Liver (tissue), 9 donors: ENCODE results near the gene ACSL1. TPM values are rescaled to one million over a fixed set of nuclear protein-coding genes. Genes with fewer than 3 reads are reported as not detected.

ENCODE experiments used
- DNase-seq: peaks from one replicate; pipeline ENCODE4 v3.0.0-alpha.2; 2017; ENCODE audit warnings: low spot score
- H3K27ac ChIP-seq, 2 donors: one replicate each; pipeline ENCODE4 v1.7.0; 2013; ENCODE audit warnings: inconsistent platforms in 2 of 2, low read length in 2 of 2, control low read depth in 1 of 2, low read depth in 1 of 2, mild to moderate bottlenecking in 1 of 2
- H3K27me3 ChIP-seq, 4 donors: one replicate each; pipeline versions ENCODE4 v1.6.1 to v1.7.0; 2013; ENCODE audit warnings: low read length in 3 of 4, inconsistent platforms in 1 of 4, mild to moderate bottlenecking in 1 of 4, moderate library complexity in 1 of 4; ENCODE audit not compliant: control insufficient read depth in 4 of 4, insufficient read depth in 4 of 4
- H3K36me3 ChIP-seq, 4 donors: one replicate each; pipeline versions ENCODE4 v1.6.1 to v1.7.0; 2013; ENCODE audit warnings: low read length in 3 of 4, mild to moderate bottlenecking in 3 of 4, low read depth in 1 of 4, moderate library complexity in 1 of 4; ENCODE audit not compliant: control insufficient read depth in 4 of 4, insufficient read depth in 3 of 4
- H3K4me1 ChIP-seq, 4 donors: one replicate each; pipeline versions ENCODE4 v1.6.1 to v1.7.0; 2013; ENCODE audit warnings: low read length in 3 of 4, mild to moderate bottlenecking in 3 of 4, moderate library complexity in 1 of 4; ENCODE audit not compliant: control insufficient read depth in 4 of 4, insufficient read depth in 4 of 4
- H3K4me3 ChIP-seq, 3 donors: one replicate each; pipeline versions ENCODE4 v1.6.1 to v1.7.0; 2013; ENCODE audit warnings: low read length in 3 of 3, control low read depth in 1 of 3, low read depth in 1 of 3, mild to moderate bottlenecking in 1 of 3
- H3K9ac ChIP-seq, 2 donors: one replicate each; pipeline ENCODE4 v1.7.0; 2013; ENCODE audit warnings: low read length in 2 of 2, mild to moderate bottlenecking in 2 of 2, moderate library complexity in 2 of 2, control low read depth in 1 of 2, low read depth in 1 of 2
- H3K9me3 ChIP-seq, 4 donors: one replicate each; pipeline versions ENCODE4 v1.6.1 to v1.7.0; 2013; ENCODE audit warnings: low read length in 3 of 4; ENCODE audit not compliant: control insufficient read depth in 4 of 4
- EGR1 ChIP-seq, 2 donors: IDR thresholded peaks; 2 replicates each; pipeline ENCODE4 v1.6.1; 2016 to 2018; ENCODE audit warnings: antibody characterized with exemption in 2 of 2, low read depth in 2 of 2
- FOXA1 ChIP-seq: IDR thresholded peaks from 2 replicates; pipeline ENCODE4 v1.6.1; 2016; ENCODE audit warnings: antibody characterized with exemption
- GABPA ChIP-seq, 2 donors: IDR thresholded peaks in 1 of 2; conservative IDR thresholded peaks in 1 of 2; 2 replicates each; pipeline ENCODE4 v1.6.1; 2016; ENCODE audit warnings: antibody characterized with exemption in 2 of 2, mild to moderate bottlenecking in 1 of 2, moderate library complexity in 1 of 2
- HNF4A ChIP-seq, 2 donors: conservative IDR thresholded peaks; 2 replicates each; pipeline ENCODE4 v1.6.1; 2016; ENCODE audit warnings: antibody characterized with exemption in 2 of 2, mild to moderate bottlenecking in 2 of 2
- HNF4G ChIP-seq: IDR thresholded peaks from 2 replicates; pipeline ENCODE4 v1.6.1; 2016; ENCODE audit warnings: antibody characterized with exemption
- JUND ChIP-seq, 2 donors: IDR thresholded peaks; 2 replicates each; pipeline ENCODE4 v1.6.1; 2016; ENCODE audit warnings: antibody characterized with exemption in 2 of 2
- MAX ChIP-seq: IDR thresholded peaks from 2 replicates; pipeline ENCODE4 v1.6.1; 2016; ENCODE audit warnings: antibody characterized with exemption
- NR2F2 ChIP-seq: IDR thresholded peaks from 2 replicates; pipeline ENCODE4 v1.6.1; 2016; ENCODE audit warnings: antibody characterized with exemption
- RAD21 ChIP-seq, 2 donors: IDR thresholded peaks; 2 replicates each; pipeline ENCODE4 v1.6.1; 2016; ENCODE audit warnings: antibody characterized with exemption in 2 of 2, mild to moderate bottlenecking in 2 of 2
- RXRA ChIP-seq, 2 donors: IDR thresholded peaks; 2 replicates each; pipeline ENCODE4 v1.6.1; 2017 to 2018; ENCODE audit warnings: antibody characterized with exemption in 2 of 2, mild to moderate bottlenecking in 1 of 2
- SP1 ChIP-seq: IDR thresholded peaks from 2 replicates; pipeline ENCODE4 v1.6.1; 2018; ENCODE audit warnings: antibody characterized with exemption, mild to moderate bottlenecking
- YY1 ChIP-seq: IDR thresholded peaks from 2 replicates; pipeline ENCODE4 v1.6.1; 2016; ENCODE audit warnings: antibody characterized with exemption, mild to moderate bottlenecking
- ZBTB33 ChIP-seq: IDR thresholded peaks from 2 replicates; pipeline ENCODE4 v1.6.1; 2016; ENCODE audit warnings: antibody characterized with exemption
- WGBS: extraction: QIAGEN DNeasy Blood & Tissue Kit; methylation state at CpG from one replicate; pipeline ENCODE4 v1.1.7; 2013; 5-methylcytosine and 5-hydroxymethylcytosine counted together
- polyA plus RNA-seq, 2 donors: library from polyadenylated mRNA; stranded (reverse) in 1 of 2; unstranded in 1 of 2; fragments of 200-250 nt in 1 of 2; fragments of >200 nt in 1 of 2; fragmentation: Nextera tagmentation in 1 of 2; extraction: Ambion mirVana in 1 of 2; gene quantifications; one replicate each; pipeline versions ENCODE4 v1.2.1 to v1.2.3, GENCODE V29; 2013 to 2015
- total RNA-seq, 2 donors: library from RNA; depleted of rRNA; stranded (reverse); fragments of >200 nt; gene quantifications; one replicate each; pipeline ENCODE4 v1.2.3, GENCODE V29; 2014
- TF ChIP-seq, protein P1 (sequence below): fragments of 150-350 bp; IDR thresholded peaks from 2 replicates; pipeline ENCODE4 v1.5.1; 2017; ENCODE audit warnings: improper control_type of control experiment, low read depth, low read length; ENCODE audit not compliant: missing input control
- donor health status: healthy.
- donor health status: healthy.
- donor health status: healthy.
- donor health status: healthy.
- donor health status: healthy.

Gene ACSL1
- total and polyA plus RNA-seq, 4 donors = 210 to 2,226 (median 878) TPM

DNA sequence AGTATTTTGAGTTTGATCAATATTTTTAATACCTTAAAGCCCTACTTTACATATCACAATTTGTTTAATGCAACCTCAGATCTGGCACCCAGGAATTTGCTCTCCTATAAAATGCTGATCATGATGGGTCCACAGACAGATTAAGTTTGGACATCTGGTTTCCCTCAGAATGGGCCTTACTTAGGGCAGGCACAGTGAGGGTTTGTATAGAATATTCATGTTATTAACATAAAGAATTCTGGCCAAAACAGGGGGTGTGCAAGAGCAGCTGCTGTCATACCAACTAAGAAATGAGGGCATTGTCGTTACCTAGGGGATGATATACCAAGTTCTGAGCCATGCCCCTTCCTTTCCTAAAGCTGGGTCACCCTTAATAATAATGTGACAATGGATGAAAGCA, 54.4 kb downstream of the ACSL1 start:
- H3K9ac ChIP-seq = no peak overlapping the region
- no peaks in the 10 kb centered on the region for H3K27me3 ChIP-seq
- H3K4me1 ChIP-seq = peaks cover 0 to 3% (median 0%) of the 10 kb centered on the region in 4 donors
- WGBS = 87% methylated on average over 1 of the region's 1 CpG
- peaks cover 19 to 91% (median 81%) of the 10 kb centered on the region in 4 donors for H3K36me3 ChIP-seq
- no peak overlapping the region for H3K27ac ChIP-seq
- TF ChIP-seq EGR1 (IDR thresholded peaks at IDR 0.05; ENCODE audit: low read depth in 2 of 2) (no peak), GABPA (IDR thresholded peaks at IDR 0.05 in 1 of 2, conservative IDR thresholded peaks at IDR 0.05 in 1 of 2) (no peak), YY1 (no peak), SP1 (no peak), JUND (IDR thresholded peaks at IDR 0.05) (no peak), RAD21 (IDR thresholded peaks at IDR 0.05) (no peak), RXRA (IDR thresholded peaks at IDR 0.05) (no peak), MAX (no peak), NR2F2 (no peak), FOXA1 (no peak)
- TF ChIP-seq, protein P1, sequence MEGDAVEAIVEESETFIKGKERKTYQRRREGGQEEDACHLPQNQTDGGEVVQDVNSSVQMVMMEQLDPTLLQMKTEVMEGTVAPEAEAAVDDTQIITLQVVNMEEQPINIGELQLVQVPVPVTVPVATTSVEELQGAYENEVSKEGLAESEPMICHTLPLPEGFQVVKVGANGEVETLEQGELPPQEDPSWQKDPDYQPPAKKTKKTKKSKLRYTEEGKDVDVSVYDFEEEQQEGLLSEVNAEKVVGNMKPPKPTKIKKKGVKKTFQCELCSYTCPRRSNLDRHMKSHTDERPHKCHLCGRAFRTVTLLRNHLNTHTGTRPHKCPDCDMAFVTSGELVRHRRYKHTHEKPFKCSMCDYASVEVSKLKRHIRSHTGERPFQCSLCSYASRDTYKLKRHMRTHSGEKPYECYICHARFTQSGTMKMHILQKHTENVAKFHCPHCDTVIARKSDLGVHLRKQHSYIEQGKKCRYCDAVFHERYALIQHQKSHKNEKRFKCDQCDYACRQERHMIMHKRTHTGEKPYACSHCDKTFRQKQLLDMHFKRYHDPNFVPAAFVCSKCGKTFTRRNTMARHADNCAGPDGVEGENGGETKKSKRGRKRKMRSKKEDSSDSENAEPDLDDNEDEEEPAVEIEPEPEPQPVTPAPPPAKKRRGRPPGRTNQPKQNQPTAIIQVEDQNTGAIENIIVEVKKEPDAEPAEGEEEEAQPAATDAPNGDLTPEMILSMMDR = no peak
- DNase-seq = no peak
- no peaks in the 10 kb centered on the region for H3K9me3 ChIP-seq
- H3K4me3 ChIP-seq = no peak overlapping the region

GRCh38 chr4:184769141-184769765, 56.5 kb downstream of the ACSL1 start:
- Histone ChIP-seq H3K27me3 (no peaks in the 10 kb centered on the region), H3K9ac (no peak overlapping the region), H3K4me1 (no peaks in the 10 kb centered on the region), H3K36me3 (peaks cover 24 to 94% (median 89%) of the 10 kb centered on the region in 4 donors), H3K4me3 (no peak overlapping the region), H3K9me3 (no peaks in the 10 kb centered on the region), H3K27ac (no peak overlapping the region)
- TF ChIP-seq SP1 = no peak
- no peak for TF ChIP-seq HNF4G
- peak in 1 of 2 donors; percentile 8 for TF ChIP-seq RAD21 (IDR thresholded peaks at IDR 0.05)
- TF ChIP-seq HNF4A (conservative IDR thresholded peaks at IDR 0.05) = no peak
- 93% methylated on average over 7 of the region's 7 CpGs for WGBS
- DNase-seq = no peak

DNA sequence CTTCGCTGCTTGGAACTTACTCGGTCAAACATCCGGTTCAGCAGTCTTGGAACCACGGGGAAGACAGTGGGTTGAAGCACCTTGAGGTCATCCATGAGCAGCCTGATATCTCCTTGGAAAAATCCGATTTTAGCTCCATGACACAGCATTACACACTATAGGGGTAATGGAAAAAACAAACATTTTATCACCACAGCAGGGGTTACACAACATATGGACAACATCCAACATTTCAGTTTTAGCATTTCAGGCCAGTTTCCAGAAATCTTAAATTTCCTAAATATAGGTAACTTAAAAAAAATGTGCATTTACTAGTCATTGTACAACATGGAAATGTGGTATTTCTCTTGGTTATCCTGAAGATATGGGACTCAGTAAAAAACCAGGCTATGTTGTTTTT, 57.5 kb downstream of the ACSL1 start:
- Histone ChIP-seq H3K36me3 (peaks cover 24 to 94% (median 90%) of the 10 kb centered on the region in 4 donors), H3K4me1 (no peaks in the 10 kb centered on the region), H3K4me3 (no peak overlapping the region), H3K9me3 (no peaks in the 10 kb centered on the region), H3K9ac (no peak overlapping the region), H3K27ac (peak overlapping the region in 1 of 2 donors; percentile 9), H3K27me3 (no peaks in the 10 kb centered on the region)
- peak; percentile 10 for TF ChIP-seq SP1
- TF ChIP-seq YY1 = no peak
- no peak for TF ChIP-seq FOXA1
- no peak for TF ChIP-seq ZBTB33
- no peak for TF ChIP-seq NR2F2
- peak; percentile 25 to 57 for TF ChIP-seq RXRA (IDR thresholded peaks at IDR 0.05)
- no peak for TF ChIP-seq JUND (IDR thresholded peaks at IDR 0.05)
- 88% methylated on average over 5 of the region's 5 CpGs for WGBS
- DNase-seq = no peak
